Measurements from ENCODE around the gene ERVW-1.

ERVW-1 gene

DNA sequence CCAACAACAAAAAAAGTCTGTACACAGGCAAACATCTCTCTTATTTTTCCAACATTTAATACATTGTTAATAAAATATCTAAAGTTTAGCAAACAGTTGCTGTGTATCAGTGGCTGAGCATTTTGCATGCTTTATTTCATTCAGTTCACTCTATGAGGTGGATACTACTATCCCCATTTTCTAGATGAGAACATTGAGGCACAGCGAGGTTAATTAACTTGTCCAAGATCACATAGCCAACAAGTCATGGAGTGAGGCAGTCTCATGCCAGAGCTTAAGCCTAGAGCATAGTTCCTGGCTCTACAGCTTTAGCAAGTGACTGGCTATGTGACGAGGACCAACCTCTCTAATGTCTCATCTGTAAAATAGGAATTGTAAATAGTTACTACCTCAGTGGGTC lies 26.1 kb downstream of the ERVW-1 start:
- Histone ChIP-seq H3K36me3 (ENCODE audit: control insufficient read depth in 2 of 2, insufficient read depth in 1 of 2, low read length in 2 of 2) (peaks cover 38 to 74% of the 10 kb centered on the region in 2 experiments), H3K4me1 (ENCODE audit: control insufficient read depth, insufficient read depth, low read length) (no peaks in the 10 kb centered on the region), H3K27ac (ENCODE audit: extremely low read depth, low read depth, low read length) (no peak overlapping the region), H3K9me3 (ENCODE audit: control insufficient read depth, insufficient read depth, low read depth, low read length) (no peaks in the 10 kb centered on the region), H3K4me3 (ENCODE audit: low read depth, low read length) (no peak overlapping the region)
- TF ChIP-seq, protein P1, sequence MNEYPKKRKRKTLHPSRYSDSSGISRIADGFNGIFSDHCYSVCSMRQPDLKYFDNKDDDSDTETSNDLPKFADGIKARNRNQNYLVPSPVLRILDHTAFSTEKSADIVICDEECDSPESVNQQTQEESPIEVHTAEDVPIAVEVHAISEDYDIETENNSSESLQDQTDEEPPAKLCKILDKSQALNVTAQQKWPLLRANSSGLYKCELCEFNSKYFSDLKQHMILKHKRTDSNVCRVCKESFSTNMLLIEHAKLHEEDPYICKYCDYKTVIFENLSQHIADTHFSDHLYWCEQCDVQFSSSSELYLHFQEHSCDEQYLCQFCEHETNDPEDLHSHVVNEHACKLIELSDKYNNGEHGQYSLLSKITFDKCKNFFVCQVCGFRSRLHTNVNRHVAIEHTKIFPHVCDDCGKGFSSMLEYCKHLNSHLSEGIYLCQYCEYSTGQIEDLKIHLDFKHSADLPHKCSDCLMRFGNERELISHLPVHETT (tag by site-specific recombination; IDR thresholded peaks at IDR 0.05): no peak
- TF ChIP-seq ZNF549 (tag by site-specific recombination; IDR thresholded peaks at IDR 0.05) (no peak), ZNF747 (tag by site-specific recombination; IDR thresholded peaks at IDR 0.05) (no peak), ZNF157 (tag by site-specific recombination; IDR thresholded peaks at IDR 0.05) (no peak)
- TF ChIP-seq, protein P2, sequence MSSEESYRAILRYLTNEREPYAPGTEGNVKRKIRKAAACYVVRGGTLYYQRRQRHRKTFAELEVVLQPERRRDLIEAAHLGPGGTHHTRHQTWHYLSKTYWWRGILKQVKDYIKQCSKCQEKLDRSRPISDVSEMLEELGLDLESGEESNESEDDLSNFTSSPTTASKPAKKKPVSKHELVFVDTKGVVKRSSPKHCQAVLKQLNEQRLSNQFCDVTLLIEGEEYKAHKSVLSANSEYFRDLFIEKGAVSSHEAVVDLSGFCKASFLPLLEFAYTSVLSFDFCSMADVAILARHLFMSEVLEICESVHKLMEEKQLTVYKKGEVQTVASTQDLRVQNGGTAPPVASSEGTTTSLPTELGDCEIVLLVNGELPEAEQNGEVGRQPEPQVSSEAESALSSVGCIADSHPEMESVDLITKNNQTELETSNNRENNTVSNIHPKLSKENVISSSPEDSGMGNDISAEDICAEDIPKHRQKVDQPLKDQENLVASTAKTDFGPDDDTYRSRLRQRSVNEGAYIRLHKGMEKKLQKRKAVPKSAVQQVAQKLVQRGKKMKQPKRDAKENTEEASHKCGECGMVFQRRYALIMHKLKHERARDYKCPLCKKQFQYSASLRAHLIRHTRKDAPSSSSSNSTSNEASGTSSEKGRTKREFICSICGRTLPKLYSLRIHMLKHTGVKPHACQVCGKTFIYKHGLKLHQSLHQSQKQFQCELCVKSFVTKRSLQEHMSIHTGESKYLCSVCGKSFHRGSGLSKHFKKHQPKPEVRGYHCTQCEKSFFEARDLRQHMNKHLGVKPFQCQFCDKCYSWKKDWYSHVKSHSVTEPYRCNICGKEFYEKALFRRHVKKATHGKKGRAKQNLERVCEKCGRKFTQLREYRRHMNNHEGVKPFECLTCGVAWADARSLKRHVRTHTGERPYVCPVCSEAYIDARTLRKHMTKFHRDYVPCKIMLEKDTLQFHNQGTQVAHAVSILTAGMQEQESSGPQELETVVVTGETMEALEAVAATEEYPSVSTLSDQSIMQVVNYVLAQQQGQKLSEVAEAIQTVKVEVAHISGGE (tag by site-specific recombination; conservative IDR thresholded peaks at IDR 0.05; ENCODE audit: low read depth): no peak
- TF ChIP-seq, protein P3, sequence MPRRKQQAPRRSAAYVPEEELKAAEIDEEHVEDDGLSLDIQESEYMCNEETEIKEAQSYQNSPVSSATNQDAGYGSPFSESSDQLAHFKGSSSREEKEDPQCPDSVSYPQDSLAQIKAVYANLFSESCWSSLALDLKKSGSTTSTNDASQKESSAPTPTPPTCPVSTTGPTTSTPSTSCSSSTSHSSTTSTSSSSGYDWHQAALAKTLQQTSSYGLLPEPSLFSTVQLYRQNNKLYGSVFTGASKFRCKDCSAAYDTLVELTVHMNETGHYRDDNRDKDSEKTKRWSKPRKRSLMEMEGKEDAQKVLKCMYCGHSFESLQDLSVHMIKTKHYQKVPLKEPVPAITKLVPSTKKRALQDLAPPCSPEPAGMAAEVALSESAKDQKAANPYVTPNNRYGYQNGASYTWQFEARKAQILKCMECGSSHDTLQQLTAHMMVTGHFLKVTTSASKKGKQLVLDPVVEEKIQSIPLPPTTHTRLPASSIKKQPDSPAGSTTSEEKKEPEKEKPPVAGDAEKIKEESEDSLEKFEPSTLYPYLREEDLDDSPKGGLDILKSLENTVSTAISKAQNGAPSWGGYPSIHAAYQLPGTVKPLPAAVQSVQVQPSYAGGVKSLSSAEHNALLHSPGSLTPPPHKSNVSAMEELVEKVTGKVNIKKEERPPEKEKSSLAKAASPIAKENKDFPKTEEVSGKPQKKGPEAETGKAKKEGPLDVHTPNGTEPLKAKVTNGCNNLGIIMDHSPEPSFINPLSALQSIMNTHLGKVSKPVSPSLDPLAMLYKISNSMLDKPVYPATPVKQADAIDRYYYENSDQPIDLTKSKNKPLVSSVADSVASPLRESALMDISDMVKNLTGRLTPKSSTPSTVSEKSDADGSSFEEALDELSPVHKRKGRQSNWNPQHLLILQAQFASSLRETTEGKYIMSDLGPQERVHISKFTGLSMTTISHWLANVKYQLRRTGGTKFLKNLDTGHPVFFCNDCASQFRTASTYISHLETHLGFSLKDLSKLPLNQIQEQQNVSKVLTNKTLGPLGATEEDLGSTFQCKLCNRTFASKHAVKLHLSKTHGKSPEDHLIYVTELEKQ (tag by site-specific recombination; IDR thresholded peaks at IDR 0.05; ENCODE audit: borderline replicate concordance): no peak
- TF ChIP-seq, protein P4, sequence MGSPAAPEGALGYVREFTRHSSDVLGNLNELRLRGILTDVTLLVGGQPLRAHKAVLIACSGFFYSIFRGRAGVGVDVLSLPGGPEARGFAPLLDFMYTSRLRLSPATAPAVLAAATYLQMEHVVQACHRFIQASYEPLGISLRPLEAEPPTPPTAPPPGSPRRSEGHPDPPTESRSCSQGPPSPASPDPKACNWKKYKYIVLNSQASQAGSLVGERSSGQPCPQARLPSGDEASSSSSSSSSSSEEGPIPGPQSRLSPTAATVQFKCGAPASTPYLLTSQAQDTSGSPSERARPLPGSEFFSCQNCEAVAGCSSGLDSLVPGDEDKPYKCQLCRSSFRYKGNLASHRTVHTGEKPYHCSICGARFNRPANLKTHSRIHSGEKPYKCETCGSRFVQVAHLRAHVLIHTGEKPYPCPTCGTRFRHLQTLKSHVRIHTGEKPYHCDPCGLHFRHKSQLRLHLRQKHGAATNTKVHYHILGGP (tag by site-specific recombination; IDR thresholded peaks at IDR 0.05): no peak
- TF ChIP-seq, protein P5, sequence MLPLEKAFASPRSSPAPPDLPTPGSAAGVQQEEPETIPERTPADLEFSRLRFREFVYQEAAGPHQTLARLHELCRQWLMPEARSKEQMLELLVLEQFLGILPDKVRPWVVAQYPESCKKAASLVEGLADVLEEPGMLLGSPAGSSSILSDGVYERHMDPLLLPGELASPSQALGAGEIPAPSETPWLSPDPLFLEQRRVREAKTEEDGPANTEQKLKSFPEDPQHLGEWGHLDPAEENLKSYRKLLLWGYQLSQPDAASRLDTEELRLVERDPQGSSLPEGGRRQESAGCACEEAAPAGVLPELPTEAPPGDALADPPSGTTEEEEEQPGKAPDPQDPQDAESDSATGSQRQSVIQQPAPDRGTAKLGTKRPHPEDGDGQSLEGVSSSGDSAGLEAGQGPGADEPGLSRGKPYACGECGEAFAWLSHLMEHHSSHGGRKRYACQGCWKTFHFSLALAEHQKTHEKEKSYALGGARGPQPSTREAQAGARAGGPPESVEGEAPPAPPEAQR (tag by site-specific recombination; IDR thresholded peaks at IDR 0.05): no peak
- TF ChIP-seq, protein P6, sequence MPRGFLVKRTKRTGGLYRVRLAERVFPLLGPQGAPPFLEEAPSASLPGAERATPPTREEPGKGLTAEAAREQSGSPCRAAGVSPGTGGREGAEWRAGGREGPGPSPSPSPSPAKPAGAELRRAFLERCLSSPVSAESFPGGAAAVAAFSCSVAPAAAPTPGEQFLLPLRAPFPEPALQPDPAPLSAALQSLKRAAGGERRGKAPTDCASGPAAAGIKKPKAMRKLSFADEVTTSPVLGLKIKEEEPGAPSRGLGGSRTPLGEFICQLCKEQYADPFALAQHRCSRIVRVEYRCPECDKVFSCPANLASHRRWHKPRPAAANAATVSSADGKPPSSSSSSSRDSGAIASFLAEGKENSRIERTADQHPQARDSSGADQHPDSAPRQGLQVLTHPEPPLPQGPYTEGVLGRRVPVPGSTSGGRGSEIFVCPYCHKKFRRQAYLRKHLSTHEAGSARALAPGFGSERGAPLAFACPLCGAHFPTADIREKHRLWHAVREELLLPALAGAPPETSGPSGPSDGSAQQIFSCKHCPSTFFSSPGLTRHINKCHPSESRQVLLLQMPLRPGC (tag by site-specific recombination; IDR thresholded peaks at IDR 0.05): no peak
- TF ChIP-seq, protein P7, sequence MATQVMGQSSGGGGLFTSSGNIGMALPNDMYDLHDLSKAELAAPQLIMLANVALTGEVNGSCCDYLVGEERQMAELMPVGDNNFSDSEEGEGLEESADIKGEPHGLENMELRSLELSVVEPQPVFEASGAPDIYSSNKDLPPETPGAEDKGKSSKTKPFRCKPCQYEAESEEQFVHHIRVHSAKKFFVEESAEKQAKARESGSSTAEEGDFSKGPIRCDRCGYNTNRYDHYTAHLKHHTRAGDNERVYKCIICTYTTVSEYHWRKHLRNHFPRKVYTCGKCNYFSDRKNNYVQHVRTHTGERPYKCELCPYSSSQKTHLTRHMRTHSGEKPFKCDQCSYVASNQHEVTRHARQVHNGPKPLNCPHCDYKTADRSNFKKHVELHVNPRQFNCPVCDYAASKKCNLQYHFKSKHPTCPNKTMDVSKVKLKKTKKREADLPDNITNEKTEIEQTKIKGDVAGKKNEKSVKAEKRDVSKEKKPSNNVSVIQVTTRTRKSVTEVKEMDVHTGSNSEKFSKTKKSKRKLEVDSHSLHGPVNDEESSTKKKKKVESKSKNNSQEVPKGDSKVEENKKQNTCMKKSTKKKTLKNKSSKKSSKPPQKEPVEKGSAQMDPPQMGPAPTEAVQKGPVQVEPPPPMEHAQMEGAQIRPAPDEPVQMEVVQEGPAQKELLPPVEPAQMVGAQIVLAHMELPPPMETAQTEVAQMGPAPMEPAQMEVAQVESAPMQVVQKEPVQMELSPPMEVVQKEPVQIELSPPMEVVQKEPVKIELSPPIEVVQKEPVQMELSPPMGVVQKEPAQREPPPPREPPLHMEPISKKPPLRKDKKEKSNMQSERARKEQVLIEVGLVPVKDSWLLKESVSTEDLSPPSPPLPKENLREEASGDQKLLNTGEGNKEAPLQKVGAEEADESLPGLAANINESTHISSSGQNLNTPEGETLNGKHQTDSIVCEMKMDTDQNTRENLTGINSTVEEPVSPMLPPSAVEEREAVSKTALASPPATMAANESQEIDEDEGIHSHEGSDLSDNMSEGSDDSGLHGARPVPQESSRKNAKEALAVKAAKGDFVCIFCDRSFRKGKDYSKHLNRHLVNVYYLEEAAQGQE (tag by site-specific recombination; IDR thresholded peaks at IDR 0.05): no peak
- ChIA-PET POLR2A (no interaction called here), CTCF (interaction anchor here (0.5 to 3.7 kb wide), 2 partner anchors 10 to 605 kb away, joined by 5 to 25 read pairs; no protein-coding TSS in a partner anchor)

Measured in HEK293 (cell line).